NCI-H345 treated with DMSO at 0.1 percent for 48 hours (cell line): ENCODE measurements around the gene PAX8.

Source experiments
- DNase-seq: peaks from one replicate; lab custom pipeline; 2025; ENCODE audit not compliant: unreplicated experiment; lab: John Stamatoyannopoulos, UW

PAX8 gene

DNA sequence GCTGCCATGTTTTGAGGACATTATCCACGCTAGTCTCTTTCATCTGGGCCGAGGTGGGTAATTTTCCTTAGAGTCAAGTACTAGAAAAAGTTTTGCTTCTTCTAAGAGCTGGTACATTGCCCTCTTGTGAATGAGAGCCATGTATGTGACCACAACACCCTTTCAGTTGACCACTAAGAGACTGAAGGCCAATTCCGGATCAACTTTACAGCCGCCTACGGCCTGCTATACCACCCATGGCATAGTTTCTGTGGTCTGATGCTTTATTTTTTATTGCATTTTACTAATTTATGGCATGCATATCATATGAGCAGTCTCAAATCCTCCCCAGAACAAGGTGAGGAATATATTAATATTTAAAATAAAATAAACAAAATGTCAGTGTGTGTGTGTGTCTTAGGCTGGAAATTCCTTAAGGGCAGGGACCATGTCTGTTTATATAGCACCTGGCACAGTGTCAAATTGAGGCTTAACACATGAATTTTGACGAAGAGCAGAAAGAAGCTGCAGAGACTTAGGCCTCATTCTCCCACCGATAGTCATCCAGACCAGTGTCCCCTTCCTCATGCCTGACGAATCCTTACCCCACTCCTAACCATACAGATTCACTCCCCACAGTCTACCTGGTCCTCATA is 69.6 kb downstream of the PAX8 start:
- no peak for DNase-seq

DNA sequence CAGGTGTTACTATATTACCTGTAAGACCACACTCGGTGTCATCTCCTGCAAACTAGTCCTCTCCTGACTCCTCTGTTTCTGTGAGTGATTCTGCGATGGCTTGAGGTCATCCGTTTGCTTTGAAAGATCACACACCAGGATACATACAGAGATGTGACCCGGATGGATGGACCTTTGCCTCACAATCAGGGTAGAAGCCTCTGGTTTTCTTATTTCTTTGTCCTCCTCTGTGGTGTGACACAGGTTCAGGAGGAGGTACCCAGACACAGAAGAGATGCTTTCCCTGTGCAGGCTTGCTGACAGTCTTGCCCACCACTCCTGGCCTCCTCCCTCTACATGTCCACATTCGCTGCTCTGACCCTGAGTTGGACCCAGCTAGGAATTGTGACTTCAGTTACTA is 70.3 kb downstream of the PAX8 start:
- no peak for DNase-seq

DNA sequence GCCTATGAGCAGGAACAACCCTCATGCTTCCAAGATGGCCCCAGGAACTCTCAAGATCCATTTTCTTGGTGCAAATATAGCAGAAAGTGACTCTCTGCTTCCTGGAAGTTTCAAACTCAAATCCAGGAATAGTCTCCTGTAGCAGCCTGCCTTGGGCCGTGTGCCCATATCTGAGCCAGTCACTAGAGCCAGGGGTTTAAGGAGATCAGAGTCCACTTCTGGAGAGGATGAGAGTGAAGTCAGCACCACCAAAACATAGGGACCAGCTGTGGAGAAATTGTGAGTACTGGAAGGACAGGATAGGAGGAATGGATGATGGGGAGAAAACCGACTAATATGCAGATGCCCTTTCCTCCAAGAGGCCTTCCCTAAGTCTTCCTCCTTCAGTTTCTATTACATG is 71.7 kb downstream of the PAX8 start:
- no peak for DNase-seq

- DNase-seq: no peak
Measured at GRCh38 chr2:113206251-113206650, 72.5 kb downstream of the PAX8 start.

DNA sequence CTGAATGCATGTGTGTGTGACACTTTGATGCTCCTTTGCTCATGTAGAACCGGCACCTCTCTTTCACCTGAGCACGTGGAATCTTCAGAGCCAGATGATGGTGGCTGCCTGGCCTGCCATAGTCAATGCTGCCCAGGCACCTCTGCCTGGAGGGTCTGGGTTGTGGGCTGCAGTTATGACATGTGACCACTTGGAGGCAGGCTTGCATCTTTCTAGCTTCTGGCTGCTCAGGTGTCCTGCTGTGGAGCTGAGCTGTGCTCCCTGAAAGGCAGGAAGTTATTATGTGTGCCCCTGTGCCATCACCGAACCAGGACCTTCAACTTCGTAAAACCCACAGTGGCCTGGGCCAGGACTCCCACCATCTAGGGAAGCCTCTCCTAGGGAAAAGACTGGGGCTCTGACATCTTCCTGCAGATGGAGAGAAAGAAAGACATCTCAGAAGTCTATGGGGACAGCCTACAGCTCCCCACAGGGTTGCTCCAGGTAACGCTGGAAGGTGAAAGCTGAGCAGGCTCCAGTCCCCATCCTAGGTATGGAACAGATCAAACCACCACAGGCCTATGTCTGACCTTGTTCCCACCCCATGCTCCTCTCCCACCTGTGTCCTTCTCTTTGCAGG is 74.7 kb downstream of the PAX8 start:
- DNase-seq: peak; percentile 78

GRCh38 chr2:113203217-113203530 is 75.5 kb downstream of the PAX8 start:
- no peak for DNase-seq

DNA sequence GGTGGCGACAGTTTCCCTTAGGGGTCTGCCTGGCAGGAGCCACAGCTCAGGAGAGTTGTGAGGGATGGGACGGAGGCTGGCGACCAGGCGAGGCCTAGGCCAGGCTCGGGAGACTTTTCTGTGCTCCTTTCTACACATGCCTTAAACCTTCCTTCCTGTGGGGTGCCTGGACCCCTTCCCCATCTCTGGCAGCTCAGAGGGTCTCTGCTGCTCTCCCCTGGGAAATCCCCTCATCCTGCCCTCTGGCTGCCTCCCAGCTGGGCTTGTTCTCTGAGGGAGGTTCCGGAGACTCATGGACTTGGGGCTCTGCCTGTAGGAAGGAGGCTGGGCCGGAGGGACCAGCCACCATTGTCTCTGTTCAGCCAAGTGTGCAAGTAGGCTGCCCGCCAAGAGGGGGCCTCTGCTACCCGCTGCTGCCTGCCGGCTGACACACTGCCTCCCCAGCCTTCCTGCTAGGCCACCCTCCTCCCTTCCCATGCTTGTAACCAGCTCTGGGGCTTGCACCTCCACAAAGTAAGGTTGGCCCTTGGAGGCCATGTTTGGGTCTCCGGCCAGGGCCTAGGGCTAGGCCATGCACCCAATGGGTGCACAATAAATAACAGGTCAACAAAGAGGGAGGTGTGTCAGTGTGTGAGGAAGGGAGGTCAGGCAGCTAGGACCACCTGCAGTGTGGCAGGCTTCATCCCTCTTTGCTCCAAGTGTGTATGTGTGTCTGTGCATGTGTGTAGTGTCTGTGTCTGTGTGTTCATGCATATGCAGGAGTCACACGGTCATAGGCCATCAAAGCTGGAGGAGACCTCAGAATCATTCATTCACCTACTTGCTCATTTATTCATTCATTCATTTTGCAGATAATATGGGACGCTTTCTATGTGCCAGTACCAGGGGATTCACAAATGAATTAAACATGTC is 76.2 kb downstream of the PAX8 start:
- DNase-seq: no peak

DNA sequence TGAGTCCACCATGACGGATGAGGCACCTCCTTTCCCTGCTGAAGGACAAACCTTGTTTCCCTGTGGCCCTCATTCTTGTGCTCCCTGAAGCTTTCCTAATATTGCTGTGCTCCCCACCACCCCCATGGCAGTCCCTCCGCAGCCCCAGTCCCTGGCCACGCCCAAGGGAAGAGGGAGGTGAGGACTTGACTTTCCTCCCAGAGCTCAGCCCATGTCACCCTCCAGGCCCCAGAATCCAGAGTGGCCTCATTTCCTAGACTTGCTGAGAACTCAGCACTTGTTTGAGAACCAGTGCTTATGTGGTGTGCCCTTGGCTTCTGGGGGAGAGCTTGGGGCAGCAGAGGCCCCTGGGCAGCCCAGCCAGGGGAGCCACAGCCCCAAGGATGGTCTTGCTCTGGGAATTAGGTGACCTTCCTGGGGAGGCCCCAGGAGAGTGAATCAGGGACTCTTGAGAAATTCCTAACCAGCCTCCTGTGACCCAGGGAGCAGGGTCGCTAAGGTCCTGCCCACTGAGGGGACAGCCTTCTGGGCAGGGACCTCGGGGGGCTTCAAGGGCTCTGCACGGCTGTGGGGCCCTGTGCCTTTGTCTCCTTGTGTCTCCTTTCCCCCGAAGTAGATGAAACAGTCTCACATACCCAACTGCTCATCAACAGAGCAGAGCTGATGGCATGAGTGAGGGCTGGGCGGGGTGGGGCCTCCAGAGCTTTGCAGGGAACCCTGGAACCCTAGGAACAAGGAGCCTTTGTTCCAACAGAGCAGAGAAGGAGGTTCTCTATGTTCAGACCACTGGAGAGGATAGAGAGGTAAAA is 77.0 kb downstream of the PAX8 start:
- DNase-seq: no peak

GRCh38 chr2:113200736-113201490 is 77.8 kb downstream of the PAX8 start:
- no peak for DNase-seq

DNA sequence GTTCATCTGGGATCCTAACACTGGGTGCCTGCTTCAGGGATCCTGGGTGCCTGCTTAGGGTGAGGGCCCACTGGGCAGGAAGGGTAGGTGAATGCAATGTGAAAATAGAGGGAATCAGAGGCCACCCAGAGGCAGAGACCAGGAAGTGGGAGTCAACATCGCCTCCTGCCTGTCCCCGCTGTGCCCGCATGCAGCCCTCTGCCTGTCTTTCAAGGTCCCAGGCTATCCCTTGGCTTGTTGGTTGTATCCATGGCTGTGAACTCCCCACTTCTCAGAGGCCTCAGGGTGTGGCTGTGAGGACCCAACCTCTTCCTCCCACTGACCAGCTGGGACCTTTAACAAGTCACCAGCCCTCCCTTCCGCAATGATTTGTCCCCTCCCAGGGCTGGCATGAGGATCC is 78.5 kb downstream of the PAX8 start:
- DNase-seq: no peak

DNA sequence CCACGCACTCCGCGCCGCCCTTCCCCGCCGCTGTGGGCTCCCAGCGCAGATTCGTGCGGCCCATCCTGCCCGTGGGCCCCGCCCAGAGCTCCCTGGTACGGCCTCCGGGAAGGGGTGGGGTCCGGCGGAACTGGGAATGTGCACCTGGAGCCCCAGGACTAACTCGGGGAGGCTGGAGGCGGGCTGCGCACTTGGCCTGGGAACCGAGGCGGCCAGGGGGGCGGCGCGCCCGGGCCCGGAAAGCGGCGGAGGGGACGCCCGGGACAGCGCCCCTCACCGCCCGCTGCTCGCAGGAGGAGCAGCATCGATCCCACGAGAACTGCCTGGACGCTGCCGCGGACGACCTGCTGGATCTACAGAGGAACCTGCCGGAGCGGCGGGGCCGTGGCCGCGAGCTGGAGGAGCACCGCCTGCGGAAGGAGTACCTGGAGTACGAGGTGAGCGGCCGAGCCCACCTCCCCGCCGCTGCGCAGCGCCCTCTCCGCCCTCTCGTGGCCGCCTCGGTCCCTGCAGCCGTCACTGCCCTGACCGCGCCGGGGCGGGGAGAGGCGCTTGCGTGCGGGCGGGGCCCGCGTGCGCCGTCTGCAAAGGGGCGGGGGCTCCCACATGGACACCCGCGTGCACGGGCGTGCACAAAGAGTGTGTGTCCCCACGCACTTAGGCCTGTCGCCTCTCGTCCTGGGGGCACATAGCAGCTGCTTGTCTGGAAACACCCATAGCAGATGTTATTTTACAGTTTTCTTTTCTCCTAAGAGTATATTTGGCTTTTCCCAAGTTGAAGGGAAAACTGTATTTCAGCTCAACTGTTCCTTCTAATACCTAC is 79.7 kb downstream of the PAX8 start:
- peak; percentile 74 for DNase-seq

DNA sequence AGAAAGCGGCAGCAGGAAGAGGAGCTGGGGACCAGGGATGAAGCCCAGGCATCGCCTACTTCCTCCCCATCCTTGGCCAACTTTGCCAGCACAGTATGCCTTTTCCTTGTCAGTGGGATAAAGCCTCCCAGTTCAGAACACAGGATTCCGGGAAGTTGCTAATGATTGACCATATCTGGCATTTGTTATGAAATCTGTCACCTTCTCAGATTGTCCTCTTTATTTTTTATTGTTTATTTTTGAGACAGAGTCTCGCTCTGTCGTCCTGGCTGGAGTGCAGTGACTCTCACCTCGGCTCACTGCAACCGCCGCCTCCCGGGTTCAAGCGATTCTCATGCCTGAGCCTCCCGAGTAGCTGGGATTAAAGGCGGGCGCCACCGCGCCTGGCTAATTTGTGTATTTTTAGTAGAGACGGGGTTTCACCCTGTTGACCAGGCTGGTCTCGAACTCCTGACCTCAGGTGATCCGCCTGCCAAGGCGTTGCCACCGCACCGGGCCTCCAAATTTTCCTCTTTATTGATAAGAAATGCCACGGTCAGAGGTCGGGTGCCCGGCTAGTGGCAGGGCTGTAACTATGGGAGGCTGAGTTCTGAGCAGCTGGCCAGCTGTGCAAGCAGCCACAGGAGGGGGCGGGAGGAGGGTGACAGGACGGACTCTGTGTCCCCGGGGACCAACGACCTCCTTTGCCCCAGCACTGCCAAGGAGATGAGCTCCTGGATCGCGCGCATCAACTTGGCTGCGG is 80.5 kb downstream of the PAX8 start:
- DNase-seq: no peak

DNA sequence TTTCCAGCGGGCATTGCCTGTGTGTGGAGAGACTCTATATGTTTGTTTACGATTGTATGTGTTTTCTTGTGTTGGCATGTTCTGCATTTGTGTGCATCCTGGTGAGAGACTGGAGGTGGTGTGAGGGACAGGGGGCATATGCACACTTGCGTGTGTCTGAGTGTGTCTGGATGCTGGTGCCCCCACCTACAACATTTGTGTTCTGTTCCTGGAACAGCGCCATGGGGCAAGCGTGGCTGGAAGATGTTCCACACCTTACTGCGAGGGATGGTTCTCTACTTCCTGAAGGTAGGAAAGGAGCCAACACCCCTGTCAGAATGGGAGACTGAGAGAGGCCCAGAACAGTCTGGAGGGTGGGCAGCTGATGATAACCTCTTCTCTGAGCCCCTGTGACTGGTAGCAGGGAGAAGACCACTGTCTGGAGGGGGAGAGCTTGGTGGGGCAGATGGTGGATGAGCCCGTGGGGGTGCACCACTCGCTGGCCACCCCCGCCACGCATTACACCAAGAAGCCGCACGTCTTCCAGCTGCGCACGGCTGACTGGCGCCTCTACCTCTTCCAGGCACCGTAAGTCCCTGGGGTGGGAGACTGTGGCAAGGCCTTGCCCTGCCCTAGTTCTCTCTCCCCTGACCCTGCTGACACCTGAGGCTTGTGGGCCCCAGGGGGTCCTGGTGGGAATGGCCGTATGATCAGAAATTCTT is 81.2 kb downstream of the PAX8 start:
- no peak for DNase-seq

- no peak for DNase-seq
Measured at GRCh38 chr2:113196839-113197238, 81.9 kb downstream of the PAX8 start.

DNA sequence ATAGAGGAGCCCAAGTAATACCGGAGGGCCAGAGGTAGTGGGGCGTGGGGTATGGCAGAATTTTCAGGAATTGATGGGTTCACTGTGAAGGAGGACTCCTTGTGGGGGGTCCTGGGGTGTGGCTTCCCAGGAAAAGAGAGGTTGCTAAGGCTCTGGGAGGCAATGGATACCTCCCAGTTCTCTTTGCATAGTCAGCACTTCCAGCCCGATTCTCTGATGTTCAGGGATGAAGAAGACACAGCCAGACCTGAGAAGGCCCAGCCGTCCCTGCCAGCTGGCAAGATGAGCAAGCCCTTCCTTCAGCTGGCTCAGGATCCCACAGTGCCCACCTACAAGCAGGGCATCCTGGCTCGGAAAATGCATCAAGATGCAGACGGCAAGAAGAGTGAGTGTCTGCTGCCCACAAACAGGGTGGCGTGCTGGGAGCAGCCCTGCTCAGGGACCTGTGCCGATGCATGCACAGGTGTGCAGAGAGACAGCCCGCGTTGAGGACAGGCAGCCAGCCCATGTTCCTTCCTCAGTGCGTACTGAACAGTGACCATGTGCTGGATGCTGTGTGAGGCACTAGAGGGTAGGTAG is 82.7 kb downstream of the PAX8 start:
- no peak for DNase-seq

DNA sequence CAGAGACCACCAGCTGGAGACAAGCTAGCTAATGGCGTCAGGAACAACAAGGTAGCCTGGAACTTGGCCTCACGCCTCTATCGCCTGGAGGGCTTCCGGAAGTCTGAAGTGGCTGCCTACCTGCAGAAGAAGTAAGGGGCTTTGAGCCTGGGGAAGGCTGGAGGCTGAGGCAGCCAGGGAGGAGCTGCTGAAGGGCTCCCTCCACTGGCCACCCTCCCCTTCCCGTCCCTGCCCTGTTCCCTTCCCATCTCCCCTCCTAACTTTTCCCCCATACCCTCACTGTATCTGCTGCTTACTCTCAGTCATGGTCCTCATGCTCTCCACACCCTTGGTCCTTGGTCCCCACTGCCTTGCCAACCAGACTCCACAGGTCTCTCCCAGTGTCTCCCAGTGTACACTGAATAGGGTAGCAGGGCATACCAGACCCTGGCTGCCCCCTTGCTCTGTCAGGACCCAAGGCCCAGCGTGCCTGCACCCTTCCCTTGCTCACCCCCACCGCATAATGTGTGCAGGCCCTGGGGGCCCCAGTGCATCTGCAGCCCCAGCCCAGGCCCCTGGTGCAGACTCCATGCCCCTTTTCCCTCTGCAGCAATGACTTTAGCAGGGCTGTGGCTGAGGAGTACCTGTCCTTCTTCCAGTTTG is 86.1 kb downstream of the PAX8 start:
- DNase-seq: no peak

- DNase-seq: no peak
Measured at GRCh38 chr2:113190871-113191270, 87.8 kb downstream of the PAX8 start.

GRCh38 chr2:113187771-113188170 is 91.0 kb downstream of the PAX8 start:
- no peak for DNase-seq
